ENCODE data around the gene C11orf86. TPM values are rescaled to one million over a fixed set of nuclear protein-coding genes. Genes with fewer than 3 reads are reported as not detected.
"Not testable (repeated sequence)": the region's sequence is repeated elsewhere in the genome, so short reads cannot be mapped to it uniquely, and the experiment has no call there.

The C11orf86 gene
- total RNA-seq, 1 experiment from 2014 or later, result 0.25 TPM

DNA sequence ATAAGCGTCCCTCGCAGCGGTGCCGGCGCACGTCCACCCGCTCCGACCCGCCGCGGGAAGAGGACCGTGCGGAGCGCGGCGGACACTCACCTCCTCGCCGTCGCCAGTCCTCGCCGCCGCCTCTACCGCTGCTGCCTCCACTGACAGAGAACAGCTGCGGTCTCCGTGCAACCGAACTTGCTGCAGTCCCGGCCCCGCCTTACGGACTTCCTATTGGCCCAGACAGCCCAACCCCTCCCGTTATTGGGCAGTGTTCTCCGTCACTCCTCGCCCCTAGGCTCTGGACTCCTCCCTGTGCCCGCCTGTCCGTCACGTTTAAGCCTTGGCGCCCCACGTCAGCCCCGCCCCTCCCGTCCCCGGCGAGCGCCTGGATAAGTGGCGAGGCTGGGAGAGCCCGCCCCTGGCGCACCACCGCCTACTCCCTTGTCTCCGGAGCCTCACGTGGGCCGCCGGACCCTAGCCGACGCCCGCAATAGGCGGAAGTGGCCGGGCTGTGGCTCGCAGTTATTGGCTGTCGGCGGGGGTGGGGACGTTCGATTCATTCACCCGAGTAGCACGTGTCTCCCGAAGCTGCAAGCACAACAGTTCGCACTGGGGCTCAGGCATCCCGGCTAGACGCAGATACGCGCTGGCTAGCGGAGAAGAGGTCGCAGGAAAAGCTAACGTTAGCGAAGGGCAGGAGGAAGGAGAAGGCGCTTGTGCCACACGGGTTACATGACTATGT lies 16.7 kb upstream of the C11orf86 start, which contains the start of gene PC (continued):
- TF ChIP-seq, protein P1, sequence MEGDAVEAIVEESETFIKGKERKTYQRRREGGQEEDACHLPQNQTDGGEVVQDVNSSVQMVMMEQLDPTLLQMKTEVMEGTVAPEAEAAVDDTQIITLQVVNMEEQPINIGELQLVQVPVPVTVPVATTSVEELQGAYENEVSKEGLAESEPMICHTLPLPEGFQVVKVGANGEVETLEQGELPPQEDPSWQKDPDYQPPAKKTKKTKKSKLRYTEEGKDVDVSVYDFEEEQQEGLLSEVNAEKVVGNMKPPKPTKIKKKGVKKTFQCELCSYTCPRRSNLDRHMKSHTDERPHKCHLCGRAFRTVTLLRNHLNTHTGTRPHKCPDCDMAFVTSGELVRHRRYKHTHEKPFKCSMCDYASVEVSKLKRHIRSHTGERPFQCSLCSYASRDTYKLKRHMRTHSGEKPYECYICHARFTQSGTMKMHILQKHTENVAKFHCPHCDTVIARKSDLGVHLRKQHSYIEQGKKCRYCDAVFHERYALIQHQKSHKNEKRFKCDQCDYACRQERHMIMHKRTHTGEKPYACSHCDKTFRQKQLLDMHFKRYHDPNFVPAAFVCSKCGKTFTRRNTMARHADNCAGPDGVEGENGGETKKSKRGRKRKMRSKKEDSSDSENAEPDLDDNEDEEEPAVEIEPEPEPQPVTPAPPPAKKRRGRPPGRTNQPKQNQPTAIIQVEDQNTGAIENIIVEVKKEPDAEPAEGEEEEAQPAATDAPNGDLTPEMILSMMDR (IDR thresholded peaks at IDR 0.05 in 2 of 3, conservative IDR thresholded peaks at IDR 0.05 in 1 of 3; ENCODE audit: borderline replicate concordance in 1 of 3, insufficient read depth in 1 of 3, low read depth in 2 of 3, low read length in 2 of 3), result no peak
- TF ChIP-seq FOSL1 (IDR thresholded peaks at IDR 0.05; ENCODE audit: low read depth), result no peak
- TF ChIP-seq EGR1 (IDR thresholded peaks at IDR 0.05; ENCODE audit: low read depth), result peak; percentile 73; the same call in 1 of the 2 replicates
- no peak for TF ChIP-seq POLR2A (IDR thresholded peaks at IDR 0.05; ENCODE audit: borderline replicate concordance, extremely low read depth, insufficient read depth, insufficient read length)

DNA sequence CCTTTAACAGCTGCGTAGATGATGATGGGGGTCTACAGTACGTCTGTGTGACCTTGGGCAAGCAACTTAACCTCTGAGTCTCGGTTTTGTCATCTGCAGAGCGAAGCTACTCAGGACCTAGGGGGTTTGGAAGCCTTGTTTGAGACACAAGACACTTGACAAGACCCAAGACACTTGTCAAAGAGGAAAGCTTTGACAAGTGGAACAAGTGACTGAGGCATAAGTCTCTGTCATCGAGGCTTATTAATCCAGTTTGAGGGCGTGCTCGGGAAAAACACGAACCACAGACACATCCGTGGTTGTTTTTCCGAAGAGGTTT lies 16.2 kb upstream of the C11orf86 start:
- Histone ChIP-seq H3K9ac (ENCODE audit: low read length) (no peak overlapping the region), H3K4me3 (replicated peaks in 1 of 2; ENCODE audit: low read depth in 1 of 2, low read length in 2 of 2) (0 out of 4 replicates have a peak overlapping the region, but pooled peaks of 1 of the 2 experiments have one; percentile 65)
- CTCF ChIA-PET, result no interaction called here

DNA sequence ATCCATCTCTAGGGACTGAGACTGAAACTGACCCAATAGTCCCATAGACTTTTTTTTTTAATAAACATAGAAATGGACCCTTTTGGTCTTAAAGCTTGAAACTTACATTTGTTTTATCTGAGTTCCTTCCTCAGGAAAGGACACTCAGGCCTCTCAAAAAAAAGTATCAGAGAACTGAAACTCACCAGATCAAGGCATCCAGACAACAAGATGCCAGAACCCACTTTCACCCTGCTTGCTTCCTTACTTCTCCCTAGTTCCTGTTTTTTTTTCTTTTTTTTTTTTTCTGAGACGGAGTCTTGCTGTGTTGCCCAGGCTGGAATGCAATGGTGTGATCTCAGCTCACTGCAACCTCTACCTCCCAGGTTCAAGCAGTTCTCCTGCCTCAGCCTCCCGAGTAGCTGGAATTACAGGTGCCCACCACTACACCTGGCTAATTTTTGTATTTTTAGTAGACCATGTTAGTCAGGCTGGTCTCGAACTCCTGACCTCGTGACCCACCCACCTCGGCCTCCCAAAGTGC lies 13.4 kb upstream of the C11orf86 start:
- H4K20me1 ChIP-seq (ENCODE audit: insufficient read depth); H3K27me3 ChIP-seq (ENCODE audit: insufficient read depth, low read length); H3K9ac ChIP-seq (ENCODE audit: low read length); POLR2A ChIA-PET; H3K79me2 ChIP-seq (ENCODE audit: insufficient read depth, low read length); H2AFZ ChIP-seq (ENCODE audit: low read depth, low read length, poor library complexity, severe bottlenecking); H3K4me2 ChIP-seq (ENCODE audit: low read length); DNase-seq (ENCODE audit: low read depth, low spot score); H3K4me3 ChIP-seq (replicated peaks in 1 of 2; ENCODE audit: low read depth in 1 of 2, low read length in 2 of 2); RAD21 ChIA-PET (ENCODE audit: low non-redundant PET in 1 of 2, low total read pairs in 2 of 2, uncharacterized antibody in 2 of 2, unreplicated experiment in 2 of 2); H3K36me3 ChIP-seq (ENCODE audit: control insufficient read depth in 1 of 2, insufficient read depth in 2 of 2, low read length in 2 of 2); H3K27ac ChIP-seq (ENCODE audit: low read depth, low read length); BruUV-seq (replicated peaks); intact Hi-C loops (cut with micrococcal nuclease); H3K9me2 ChIP-seq (ENCODE audit: insufficient read depth); ATAC-seq; CTCF ChIA-PET; H3K9me3 ChIP-seq (ENCODE audit: control insufficient read depth in 1 of 2, insufficient read depth in 1 of 2, low read depth in 1 of 2, low read length in 2 of 2): not testable (repeated sequence)
- peaks cover 13 to 22% of the 10 kb centered on the region in 2 experiments for H3K4me1 ChIP-seq (ENCODE audit: control insufficient read depth in 1 of 2, insufficient read depth in 2 of 2, low read length in 2 of 2)

More for the DNA sequence above, 16.2 kb upstream of the C11orf86 start:
- RAD21 ChIA-PET (ENCODE audit: low non-redundant PET in 1 of 2, low total read pairs in 2 of 2, uncharacterized antibody in 2 of 2, unreplicated experiment in 2 of 2), result no interaction called here
- no TSS peak for BruUV-seq (replicated peaks)
- DNase-seq (ENCODE audit: low read depth, low spot score) (no peak), ATAC-seq (no peak)
- H3K9me3 ChIP-seq (ENCODE audit: control insufficient read depth in 1 of 2, insufficient read depth in 1 of 2, low read depth in 1 of 2, low read length in 2 of 2), result no peaks in the 10 kb centered on the region
- peaks cover 17 to 26% of the 10 kb centered on the region in 2 experiments for H3K4me1 ChIP-seq (ENCODE audit: control insufficient read depth in 1 of 2, insufficient read depth in 2 of 2, low read length in 2 of 2)
- H3K27ac ChIP-seq (ENCODE audit: low read depth, low read length), result no peak overlapping the region
- TF ChIP-seq ZNF274 (IDR thresholded peaks at IDR 0.05; ENCODE audit: low read depth, low read length) (no peak), FOSL1 (IDR thresholded peaks at IDR 0.05; ENCODE audit: low read depth) (no peak), SRF (IDR thresholded peaks at IDR 0.05; ENCODE audit: low read depth) (no peak), CEBPB (IDR thresholded peaks at IDR 0.05; ENCODE audit: low read depth) (no peak)
- no peaks in the 10 kb centered on the region for H3K79me2 ChIP-seq (ENCODE audit: insufficient read depth, low read length)
- POLR2A ChIA-PET, result interaction anchor here (1.9 kb wide), 1 partner anchor 12 kb away, joined by 8 read pairs; no protein-coding TSS in a partner anchor
- H3K4me2 ChIP-seq (ENCODE audit: low read length), result peak overlapping the region; percentile 94
- H3K36me3 ChIP-seq (ENCODE audit: control insufficient read depth in 1 of 2, insufficient read depth in 2 of 2, low read length in 2 of 2), result no peaks in the 10 kb centered on the region
- no peaks in the 10 kb centered on the region for H3K9me2 ChIP-seq (ENCODE audit: insufficient read depth)
- intact Hi-C loops (cut with micrococcal nuclease), result loop anchor here (10.0 kb wide), 1 partner anchor 74 kb away; no protein-coding TSS in a partner anchor
- no peaks in the 10 kb centered on the region for H4K20me1 ChIP-seq (ENCODE audit: insufficient read depth)
- no peaks in the 10 kb centered on the region for H3K27me3 ChIP-seq (ENCODE audit: insufficient read depth, low read length)
- peak overlapping the region; percentile 84 for H2AFZ ChIP-seq (ENCODE audit: low read depth, low read length, poor library complexity, severe bottlenecking)
